Natural killer cell (primary cell): ENCODE data around the gene CSTF1. TPM values are rescaled to one million over a fixed set of nuclear protein-coding genes. Genes with fewer than 3 reads are reported as not detected.

ENCODE experiments used
- ATAC-seq, 3 donors: fragments of 150-1000 bp in 2 of 3; fragments of 200-7000 bp in 1 of 3; cut with Tn5 transposase; 1 replicate in 1 of 3; 2 replicates in 2 of 3; pipeline ENCODE4 v1.10.0; 2021; ENCODE audit warnings: mild to moderate bottlenecking in 2 of 3, moderate library complexity in 2 of 3
- DNase-seq, 2 donors: peaks; one replicate each; pipeline versions ENCODE4 v3.0.0 to v3.0.0-alpha.2; 2013 to 2021; ENCODE audit warnings: mixed read lengths in 1 of 2
- H3K27ac ChIP-seq: one replicate; pipeline ENCODE4 v1.5.1; 2013; ENCODE audit warnings: mild to moderate bottlenecking, low read length
- H3K27me3 ChIP-seq: one replicate; pipeline ENCODE4 v1.6.1; 2013; ENCODE audit warnings: low read length; ENCODE audit not compliant: control insufficient read depth, insufficient read depth
- H3K36me3 ChIP-seq: one replicate; pipeline ENCODE4 v1.6.1; 2013; ENCODE audit warnings: low read length; ENCODE audit not compliant: control insufficient read depth, insufficient read depth
- H3K4me1 ChIP-seq: one replicate; pipeline ENCODE4 v1.6.1; 2013; ENCODE audit warnings: low read length; ENCODE audit not compliant: control insufficient read depth, insufficient read depth
- H3K4me3 ChIP-seq: one replicate; pipeline ENCODE4 v1.5.1; 2013; ENCODE audit warnings: low read length
- H3K9me3 ChIP-seq: one replicate; pipeline ENCODE4 v1.6.1; 2013; ENCODE audit warnings: low read length; ENCODE audit not compliant: control insufficient read depth, insufficient read depth
- H3K27ac Mint-ChIP-seq, 2 donors: one replicate each; pipeline ENCODE4 v1.8.0; 2022; ENCODE audit warnings: mild to moderate bottlenecking in 2 of 2, mixed read lengths in 2 of 2, moderate library complexity in 1 of 2
- H3K27me3 Mint-ChIP-seq, 2 donors: one replicate each; pipeline ENCODE4 v1.8.0; 2022; ENCODE audit warnings: low read depth in 2 of 2, mixed read lengths in 2 of 2
- H3K36me3 Mint-ChIP-seq: one replicate; pipeline ENCODE4 v1.8.0; 2022; ENCODE audit warnings: mixed read lengths
- H3K4me1 Mint-ChIP-seq, 2 donors: one replicate each; pipeline ENCODE4 v1.8.0; 2022; ENCODE audit warnings: mixed read lengths in 2 of 2
- H3K4me3 Mint-ChIP-seq: one replicate; pipeline ENCODE4 v1.8.0; 2022; ENCODE audit warnings: mild to moderate bottlenecking, moderate library complexity, mixed read lengths
- H3K9me3 Mint-ChIP-seq, 2 donors: one replicate each; pipeline ENCODE4 v1.8.0; 2022; ENCODE audit warnings: mixed read lengths in 2 of 2
- CTCF ChIP-seq: fragments of 200-600 bp; IDR thresholded peaks from one replicate; pipeline ENCODE4 v1.8.0; 2022; ENCODE audit warnings: antibody characterized with exemption
- WGBS: methylation state at CpG from one replicate; pipeline ENCODE4 v1.1.7; 2013; ENCODE audit warnings: missing lambda C conversion rate; ENCODE audit not compliant: insufficient coverage; 5-methylcytosine and 5-hydroxymethylcytosine counted together
- intact Hi-C: fragments of 100-400 bp; cut with micrococcal nuclease; formaldehyde crosslinking; loops from one replicate; pipeline ENCODE4 v1.14.2; 2022
- total RNA-seq, 4 donors: library from RNA; stranded (reverse); fragments of 120-200 nt in 1 of 4; gene quantifications; one replicate each; pipeline versions ENCODE4 v1.2.3 to v1.2.4, GENCODE V29; 2013 to 2022

The CSTF1 gene
- total RNA-seq, 3 donors from 2014 or later (not counting 1 experiment from before 2014, with no cell fraction given), result 15.8 to 24.3 (median 18.5) TPM

- Histone ChIP-seq H3K27me3 (no peaks in the 10 kb centered on the region), H3K4me3 (no peak overlapping the region), H3K4me1 (no peaks in the 10 kb centered on the region), H3K9me3 (no peaks in the 10 kb centered on the region), H3K36me3 (no peaks in the 10 kb centered on the region), H3K27ac (no peak overlapping the region)
- no peaks in the 10 kb centered on the region for H3K36me3 Mint-ChIP-seq
- H3K9me3 Mint-ChIP-seq, result no peaks in the 10 kb centered on the region
- H3K27ac Mint-ChIP-seq, result no peak overlapping the region
- intact Hi-C loops, result no loop called here
- no peak for TF ChIP-seq CTCF
- H3K4me1 Mint-ChIP-seq, result no peaks in the 10 kb centered on the region
- DNase-seq (no peak), ATAC-seq (no peak)
- peaks cover 26 to 29% of the 10 kb centered on the region in 2 donors for H3K27me3 Mint-ChIP-seq
- no CpG with 5 or more reads among the region's 2 CpGs for WGBS
- H3K4me3 Mint-ChIP-seq, result no peak overlapping the region
Observed at GRCh38 chr20:56350842-56351241, 41.6 kb upstream of the CSTF1 start.

GRCh38 chr20:56352345-56353055 is 39.9 kb upstream of the CSTF1 start:
- Mint-ChIP-seq H3K4me3 (no peak overlapping the region), H3K27ac (no peak overlapping the region), H3K9me3 (no peaks in the 10 kb centered on the region), H3K36me3 (no peaks in the 10 kb centered on the region), H3K27me3 (peaks cover 17 to 19% of the 10 kb centered on the region in 2 donors), H3K4me1 (no peaks in the 10 kb centered on the region)
- Histone ChIP-seq H3K4me3 (no peak overlapping the region), H3K27me3 (no peaks in the 10 kb centered on the region), H3K27ac (no peak overlapping the region), H3K9me3 (no peaks in the 10 kb centered on the region), H3K36me3 (no peaks in the 10 kb centered on the region), H3K4me1 (no peaks in the 10 kb centered on the region)
- ATAC-seq (no peak), DNase-seq (no peak)
- intact Hi-C loops, result no loop called here
- TF ChIP-seq CTCF, result no peak
- 71% methylated on average over 4 of the region's 5 CpGs for WGBS

- TF ChIP-seq CTCF, result no peak
Observed at GRCh38 chr20:56353356-56353755, 39.1 kb upstream of the CSTF1 start.

GRCh38 chr20:56358070-56358469 is 34.4 kb upstream of the CSTF1 start:
- no peak for TF ChIP-seq CTCF
- Histone ChIP-seq H3K4me3 (no peak overlapping the region), H3K9me3 (no peaks in the 10 kb centered on the region), H3K27ac (no peak overlapping the region), H3K4me1 (peaks cover 16% of the 10 kb centered on the region), H3K27me3 (no peaks in the 10 kb centered on the region), H3K36me3 (no peaks in the 10 kb centered on the region)
- Mint-ChIP-seq H3K27me3 (peaks cover 4 to 11% of the 10 kb centered on the region in 2 donors), H3K4me1 (peaks cover 7 to 18% of the 10 kb centered on the region in 2 donors), H3K36me3 (no peaks in the 10 kb centered on the region), H3K27ac (peak overlapping the region; percentile 24 to 36), H3K4me3 (peak overlapping the region; percentile 81), H3K9me3 (no peaks in the 10 kb centered on the region)
- ATAC-seq (no peak), DNase-seq (no peak)
- 87% methylated on average over 2 of the region's 6 CpGs for WGBS
- intact Hi-C loops, result no loop called here

More at GRCh38 chr20:56353356-56353755, 39.1 kb upstream of the CSTF1 start:
- DNase-seq (no peak), ATAC-seq (no peak)
- Mint-ChIP-seq H3K36me3 (no peaks in the 10 kb centered on the region), H3K9me3 (no peaks in the 10 kb centered on the region), H3K4me3 (no peak overlapping the region), H3K4me1 (no peaks in the 10 kb centered on the region), H3K27ac (no peak overlapping the region), H3K27me3 (peaks cover 9 to 11% of the 10 kb centered on the region in 2 donors)
- H3K36me3 ChIP-seq, result no peaks in the 10 kb centered on the region
- peaks cover under 1% of the 10 kb centered on the region for H3K4me1 ChIP-seq
- H3K4me3 ChIP-seq, result no peak overlapping the region
- 79% methylated on average over 4 of the region's 4 CpGs for WGBS
- no peak overlapping the region for H3K27ac ChIP-seq
- intact Hi-C loops, result no loop called here
- H3K27me3 ChIP-seq, result no peaks in the 10 kb centered on the region
- no peaks in the 10 kb centered on the region for H3K9me3 ChIP-seq
